ENCODE measurements around the gene CA9. TPM values are rescaled to one million over a fixed set of nuclear protein-coding genes. Genes with fewer than 3 reads are reported as not detected.
A peak's percentile ranks its signal among the peaks of the same experiment; 100 is the strongest.

The CA9 gene
- total RNA-seq, 1 experiment from 2014 or later = 13.7 TPM

DNA sequence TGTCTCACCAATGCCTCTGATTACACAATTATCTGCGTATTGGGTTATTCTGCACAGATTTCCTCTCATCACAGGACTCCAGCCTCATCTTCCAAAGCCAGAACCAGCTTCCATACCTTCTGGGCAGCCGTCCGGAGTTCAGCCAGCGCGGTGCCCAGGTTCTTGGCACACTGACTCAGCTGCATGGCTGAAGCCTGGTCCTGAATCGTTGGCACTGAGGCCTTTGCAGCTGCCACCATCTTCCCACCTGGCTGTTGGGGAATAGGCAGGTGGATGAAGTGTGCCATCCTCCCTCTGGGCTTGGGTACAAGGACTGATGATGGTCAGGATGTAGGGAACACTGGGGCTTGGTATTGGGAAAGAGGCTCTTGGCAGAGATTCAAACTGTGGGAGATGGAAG lies 40.4 kb downstream of the CA9 start:
- DNase-seq (ENCODE audit: extremely low read depth, low read depth) = no peak

DNA sequence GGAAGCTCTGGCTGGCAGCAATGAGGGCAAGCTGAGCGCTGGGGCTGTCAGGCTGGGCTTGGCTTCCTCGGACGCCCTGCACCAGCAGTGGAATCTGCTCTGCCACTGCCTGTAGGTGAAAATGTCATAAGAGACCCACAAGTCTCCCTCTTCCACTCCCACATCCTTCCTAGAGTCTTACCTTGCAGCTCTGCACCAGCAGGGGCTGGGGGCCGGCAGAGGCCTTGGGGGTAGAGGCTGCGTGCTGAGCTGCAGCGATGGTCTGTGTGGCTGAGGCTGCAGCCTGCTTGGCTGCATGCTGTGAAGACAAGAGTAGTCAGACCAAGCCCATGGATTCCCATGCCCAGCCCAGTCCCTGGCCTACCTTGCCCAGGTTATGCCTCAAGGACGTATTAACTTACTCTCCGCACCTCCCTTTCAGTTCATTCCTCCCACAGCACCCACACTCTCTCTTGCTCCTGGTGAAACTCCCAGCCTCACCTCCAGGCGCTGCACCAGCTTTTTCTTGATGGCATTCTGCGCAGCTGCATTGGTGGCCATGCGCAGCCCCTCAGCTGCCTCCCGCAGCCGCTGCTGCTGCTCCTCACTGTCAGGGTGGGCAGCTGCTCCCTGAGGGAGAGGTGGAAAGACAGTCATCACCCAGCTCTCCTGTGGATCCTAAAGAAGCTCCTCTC lies 41.0 kb downstream of the CA9 start:
- no peak for DNase-seq (ENCODE audit: extremely low read depth, low read depth)

DNA sequence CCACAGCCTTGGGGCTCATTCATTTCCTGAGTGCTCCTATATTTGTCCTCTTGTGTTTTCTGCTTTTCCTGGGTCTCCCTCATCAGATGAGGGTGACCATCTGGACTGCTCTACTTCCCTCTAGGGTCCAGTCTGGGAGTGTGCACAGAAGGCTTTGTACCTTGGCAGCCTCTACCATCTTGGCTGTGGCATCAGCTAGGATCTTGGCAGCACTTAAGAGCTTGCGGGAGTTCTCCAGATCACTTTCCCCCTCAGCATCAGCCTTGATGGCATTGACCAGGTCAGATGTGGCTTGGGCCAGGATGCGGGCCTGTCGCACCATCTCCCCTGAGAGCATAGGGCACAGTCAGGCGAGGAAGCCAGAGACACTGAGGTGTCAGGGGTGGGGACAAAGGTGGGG lies 42.5 kb downstream of the CA9 start:
- no peak for DNase-seq (ENCODE audit: extremely low read depth, low read depth)

DNA sequence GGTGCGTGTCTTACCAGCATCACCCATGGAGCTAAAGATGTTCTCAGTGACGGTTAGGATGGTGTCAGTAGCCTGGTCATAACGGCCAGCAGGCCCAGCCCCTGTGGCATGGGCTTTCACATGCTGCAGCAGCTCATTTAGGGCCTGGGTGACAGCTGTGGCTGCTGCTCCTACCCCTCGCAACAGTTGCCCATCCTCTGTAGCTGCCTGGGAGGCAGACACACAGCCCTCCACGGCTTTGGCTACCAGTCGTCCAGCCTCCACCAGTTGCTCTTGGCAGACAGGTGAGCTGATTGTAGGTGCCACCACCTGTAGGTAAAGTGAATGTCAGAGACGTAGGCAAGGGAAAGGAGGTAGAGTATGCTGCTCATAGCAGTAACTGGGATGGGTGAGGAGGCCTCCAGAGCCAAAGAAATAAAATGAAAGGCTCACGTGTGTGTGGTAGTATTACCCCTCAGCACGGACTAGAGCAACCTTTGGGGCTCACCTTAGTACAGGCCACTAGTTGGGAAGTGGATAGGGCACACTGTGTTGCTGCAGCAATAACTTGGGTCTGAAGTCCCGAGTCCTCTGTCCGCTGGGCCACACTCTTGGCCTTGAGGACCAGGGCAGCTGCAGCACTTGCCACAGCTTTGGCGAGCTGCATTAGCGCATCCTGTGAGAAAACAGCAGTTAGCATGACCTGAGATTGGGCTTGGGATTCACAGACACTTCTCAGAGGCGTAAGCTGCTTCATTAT lies 43.6 kb downstream of the CA9 start:
- no peak for DNase-seq (ENCODE audit: extremely low read depth, low read depth)

DNA sequence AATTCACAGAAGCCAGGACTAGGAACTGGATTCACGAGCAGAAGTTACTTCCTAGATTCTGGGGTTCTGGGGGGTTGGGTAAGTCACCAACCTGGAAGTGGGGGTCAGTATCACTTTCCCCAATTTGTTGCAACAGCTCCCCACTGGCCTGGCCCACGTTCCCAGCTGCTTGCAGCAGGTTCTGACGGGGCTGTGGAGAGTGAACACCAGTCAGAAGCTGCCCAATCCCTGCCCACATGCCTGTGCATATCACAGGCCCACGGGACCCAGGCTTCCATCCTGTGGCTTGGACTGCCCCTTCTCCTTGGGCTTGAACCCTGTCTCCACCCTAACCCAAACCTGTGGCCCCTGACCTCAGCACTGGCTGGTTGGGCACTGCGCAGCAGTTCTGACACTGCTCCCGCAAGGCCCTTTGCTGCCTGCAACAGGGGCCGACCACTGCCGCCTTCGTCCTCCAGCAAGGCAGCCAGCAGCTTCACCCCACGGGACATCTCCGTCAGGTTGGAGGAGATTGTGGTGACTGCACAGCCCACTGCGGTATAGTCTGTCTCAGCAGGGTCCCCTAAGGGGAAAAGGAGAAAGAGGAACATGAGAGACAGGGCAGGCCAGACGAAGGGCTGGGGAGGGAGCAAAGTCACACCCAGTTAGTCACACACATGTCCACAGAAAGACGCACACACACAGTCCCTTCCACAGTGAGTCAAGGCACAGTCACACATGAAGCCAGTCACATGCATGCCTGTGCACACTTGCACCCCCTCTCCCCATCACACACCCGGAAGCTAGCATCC lies 45.2 kb downstream of the CA9 start:
- no peak for DNase-seq (ENCODE audit: extremely low read depth, low read depth)

DNA sequence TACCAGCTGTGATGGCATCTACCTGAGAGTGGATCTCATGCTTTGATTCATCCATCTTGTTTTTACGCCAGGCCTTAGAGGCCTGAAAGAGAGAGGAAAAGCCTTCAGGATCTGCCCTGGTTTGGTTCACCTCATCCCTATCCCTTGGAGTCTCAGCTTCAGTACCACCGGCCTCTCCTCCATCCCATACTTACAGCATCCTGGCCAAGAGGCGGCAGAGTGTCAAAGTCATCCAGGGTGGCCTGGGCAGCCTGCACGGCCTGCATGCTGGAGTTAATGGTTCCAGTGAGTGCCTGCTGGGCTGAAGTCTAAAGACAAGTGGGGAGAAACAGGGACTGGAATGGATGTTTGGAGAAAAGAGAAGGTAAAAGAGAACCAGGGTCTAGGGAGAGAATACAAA lies 45.8 kb downstream of the CA9 start:
- DNase-seq (ENCODE audit: extremely low read depth, low read depth) = no peak

DNA sequence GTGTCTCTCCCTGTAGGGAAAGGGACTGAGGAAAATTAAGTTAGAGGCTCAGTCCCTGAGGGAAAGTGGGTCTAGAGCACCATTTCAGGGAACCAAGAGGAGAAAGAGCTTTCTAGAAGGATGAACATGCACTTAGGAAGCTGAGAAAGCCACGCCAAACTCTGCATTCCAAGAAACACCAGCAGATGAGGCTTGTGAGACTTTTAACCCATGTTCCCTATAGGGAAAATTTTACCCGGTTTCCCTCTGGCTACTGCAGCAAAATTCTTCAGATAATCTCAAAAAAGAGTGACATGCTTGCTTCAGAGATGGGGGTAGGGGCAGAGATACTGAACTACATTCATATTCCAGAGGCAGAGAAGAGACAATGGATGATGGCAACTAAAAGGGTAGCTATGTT lies 49.7 kb downstream of the CA9 start:
- DNase-seq (ENCODE audit: extremely low read depth, low read depth) = no peak

DNA sequence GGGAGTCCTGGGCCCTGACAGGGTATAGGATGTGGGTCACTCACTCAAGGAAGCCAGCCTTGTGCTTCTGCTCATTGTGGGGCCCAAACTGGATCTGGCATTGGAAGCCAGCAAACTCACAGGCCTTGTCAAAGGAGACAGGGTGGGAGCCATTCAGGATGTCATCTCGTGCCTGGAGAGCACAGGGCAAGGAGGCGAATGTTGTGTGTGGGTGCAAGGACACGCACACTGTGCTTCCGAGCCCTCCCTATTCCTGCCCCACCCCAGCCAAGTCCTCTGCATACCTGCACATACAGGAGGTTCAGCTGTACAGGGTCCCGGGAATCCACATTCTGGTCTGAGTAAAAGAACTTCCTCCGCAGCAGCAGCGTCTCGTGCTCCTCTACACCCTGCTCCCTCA lies 50.2 kb downstream of the CA9 start:
- no peak for DNase-seq (ENCODE audit: extremely low read depth, low read depth)

DNA sequence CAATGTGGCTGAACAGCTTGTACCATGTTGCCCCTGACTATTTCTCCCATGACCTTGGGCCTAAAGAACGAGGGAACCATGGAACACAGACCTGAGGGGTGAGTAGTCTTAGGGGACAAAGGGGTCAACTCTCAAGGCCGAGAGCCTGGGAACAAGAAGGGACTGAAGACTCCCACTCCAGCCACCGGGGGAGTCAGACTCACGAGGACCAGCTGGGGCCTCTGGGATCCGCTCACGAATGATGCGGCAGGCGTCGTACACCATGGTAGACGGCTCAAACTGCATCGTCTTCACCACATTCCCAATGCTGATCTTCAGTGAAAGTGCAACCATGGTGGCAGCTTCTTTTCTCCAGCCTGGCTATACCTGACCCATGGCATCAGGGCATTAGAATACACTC lies 51.6 kb downstream of the CA9 start:
- DNase-seq (ENCODE audit: extremely low read depth, low read depth) = no peak

DNA sequence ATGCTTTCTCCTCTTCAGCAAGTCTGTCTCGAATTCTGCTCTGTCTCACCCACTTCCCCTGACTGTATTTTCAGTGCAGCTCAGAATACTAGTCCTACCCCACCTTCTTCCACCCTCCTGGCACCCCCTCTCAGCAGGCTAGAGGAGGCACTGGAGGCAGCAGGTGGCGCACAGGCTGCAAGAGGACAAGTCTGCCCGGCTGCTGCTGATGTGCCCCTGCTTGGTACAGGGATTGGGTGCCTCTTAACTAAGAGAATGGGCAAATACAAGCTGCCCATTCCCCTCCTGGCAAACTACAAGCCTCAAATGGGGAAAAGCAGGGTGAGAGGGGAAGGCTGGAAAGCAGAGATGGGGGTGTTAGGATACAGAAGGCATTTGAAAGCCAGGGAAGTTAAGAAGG lies 53.2 kb downstream of the CA9 start:
- no peak for DNase-seq (ENCODE audit: extremely low read depth, low read depth)

DNA sequence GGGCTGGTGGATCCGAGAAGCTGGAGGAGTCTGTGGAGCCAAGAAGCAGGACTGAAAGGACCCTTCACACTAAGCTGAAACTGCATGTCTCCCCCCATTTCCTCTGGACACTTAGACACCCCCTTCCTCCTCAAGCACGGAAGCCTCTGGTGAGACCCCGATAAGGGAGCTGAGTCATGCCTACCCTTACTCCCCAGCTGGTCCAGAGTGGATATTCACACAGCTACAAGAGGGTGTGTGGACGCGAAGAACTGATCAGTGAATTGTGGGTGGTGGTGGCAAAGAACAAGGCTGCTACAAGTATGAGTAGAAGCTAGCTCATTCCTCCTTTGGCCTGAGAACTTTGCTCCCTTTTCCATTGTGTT lies 53.9 kb downstream of the CA9 start:
- DNase-seq (ENCODE audit: extremely low read depth, low read depth) = no peak

DNA sequence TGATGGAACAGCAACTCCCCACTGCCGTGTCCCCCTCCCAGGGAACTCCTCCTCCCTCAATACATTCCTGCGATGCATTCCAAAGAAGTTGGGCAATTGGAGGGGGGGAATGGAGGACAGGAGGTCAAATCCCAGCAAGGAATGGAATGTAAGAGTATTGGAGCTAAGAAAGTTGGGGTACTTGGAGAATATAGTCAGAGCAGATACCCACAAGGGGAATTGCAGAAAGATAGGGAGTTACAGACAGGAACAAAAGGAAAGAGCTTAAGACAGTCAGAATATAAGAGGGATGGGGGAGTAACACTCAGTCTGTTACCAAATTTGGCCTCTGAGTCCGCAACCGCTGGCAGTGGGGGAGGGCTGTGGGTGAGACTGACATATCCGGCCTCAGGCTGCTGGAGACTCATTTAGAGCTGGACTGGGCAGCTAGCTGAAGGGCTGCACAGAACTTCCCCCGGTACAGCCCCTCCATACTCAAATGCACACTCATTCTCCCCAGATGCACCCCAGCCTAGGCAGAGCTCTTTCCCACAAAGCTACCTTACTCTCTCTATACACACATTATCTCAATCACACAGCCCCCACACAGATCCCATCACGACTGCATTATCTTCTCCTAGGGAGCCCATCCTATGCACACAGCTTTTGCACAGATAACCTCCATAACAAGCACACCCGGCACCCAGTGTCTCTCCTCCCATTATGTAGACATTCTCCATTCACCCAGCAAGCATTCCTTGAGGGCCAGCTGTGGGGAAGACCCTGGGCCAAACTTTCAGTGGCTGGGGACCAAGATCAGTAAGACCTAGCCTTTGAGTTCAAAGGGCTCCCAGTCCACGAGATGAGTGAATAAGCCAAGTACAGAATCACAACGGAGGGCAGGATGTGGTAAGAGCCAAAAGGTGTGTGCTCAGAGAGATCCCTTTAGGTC lies 54.6 kb downstream of the CA9 start:
- DNase-seq (ENCODE audit: extremely low read depth, low read depth) = no peak

DNA sequence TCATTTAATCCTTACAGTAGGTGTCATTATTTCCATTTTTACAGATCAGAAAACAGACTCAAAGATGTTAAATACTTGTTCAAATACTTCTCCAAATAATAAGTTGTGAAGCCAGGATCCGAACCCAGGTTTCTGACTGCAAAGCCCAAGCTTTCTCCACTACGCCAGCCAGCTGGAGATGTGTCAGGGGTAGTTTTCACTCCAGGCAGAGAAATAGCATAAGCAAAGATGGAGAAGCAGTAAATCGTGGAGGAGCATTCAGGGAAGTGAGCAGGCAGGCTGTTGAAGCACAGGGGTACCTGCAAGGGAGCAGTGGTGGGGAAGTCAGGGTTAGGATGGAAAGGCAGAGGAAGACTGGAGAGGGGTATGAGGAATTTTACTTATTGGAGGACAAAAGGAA lies 55.4 kb downstream of the CA9 start:
- no peak for DNase-seq (ENCODE audit: extremely low read depth, low read depth)

DNA sequence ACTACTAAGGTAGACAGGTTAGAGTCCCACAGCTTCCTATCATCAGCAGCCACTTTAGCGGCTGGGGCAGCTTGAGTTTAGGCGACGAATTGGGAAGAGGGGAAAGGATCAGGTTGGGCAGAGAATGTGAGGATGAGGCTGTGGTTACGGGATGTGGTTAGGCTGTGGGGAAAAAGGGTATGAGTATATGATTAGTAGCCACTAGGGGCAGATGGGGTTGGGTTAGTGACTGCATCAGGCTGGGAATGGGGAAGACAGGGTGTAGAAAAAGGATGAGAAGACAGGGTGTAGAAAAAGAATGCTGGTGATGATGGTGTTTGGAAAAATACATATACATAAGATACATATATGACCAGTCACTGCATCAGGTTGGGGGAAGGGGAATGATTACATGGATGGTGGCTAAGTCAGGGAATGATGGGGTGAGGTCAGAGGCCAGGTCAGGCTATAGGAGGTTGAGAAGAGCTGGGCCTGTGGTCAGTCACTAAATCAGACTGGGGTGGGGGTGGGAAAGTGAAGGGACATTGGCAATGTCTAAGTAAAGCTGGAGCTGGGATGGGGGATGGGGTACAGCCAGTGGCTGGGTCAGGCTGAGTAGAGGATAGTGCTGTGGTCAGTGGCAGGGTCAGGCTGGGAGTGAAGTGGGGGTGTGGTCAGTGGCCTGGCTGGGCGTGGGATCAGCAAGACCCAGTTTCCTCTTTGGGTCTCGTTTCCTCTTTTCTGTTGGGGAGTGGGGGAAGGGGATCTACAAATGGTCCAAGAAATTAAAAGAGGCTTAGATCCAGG lies 56.2 kb downstream of the CA9 start:
- peak; percentile 40 for DNase-seq (ENCODE audit: extremely low read depth, low read depth)

DNA sequence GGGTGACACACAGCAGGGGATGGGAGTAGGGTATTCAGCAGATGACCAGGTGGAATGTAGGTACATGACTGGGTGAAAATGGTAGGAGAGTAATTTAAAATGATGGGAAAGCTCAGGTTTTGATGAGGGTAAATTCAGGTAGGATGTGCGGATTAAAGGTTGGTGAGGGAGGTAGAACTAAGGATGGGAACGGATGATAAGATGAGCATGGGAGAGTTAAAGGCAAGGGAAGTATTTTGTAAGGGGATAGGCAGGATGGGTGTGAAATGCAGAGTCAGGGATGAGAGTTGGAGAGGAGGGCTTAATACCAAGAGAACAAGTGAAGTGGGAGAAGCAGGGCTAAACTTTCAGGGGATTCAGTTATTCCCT lies 56.7 kb downstream of the CA9 start:
- DNase-seq (ENCODE audit: extremely low read depth, low read depth) = no peak

Small RNAs within 50 kb of the gene (small RNA-seq; reads per million reads assigned to genes)
- gene RMRP = 0 reads per million in 2 experiments
- gene RN7SL22P = 0 reads per million in 2 experiments

Other genes with a start within 250 kb of the CA9 start
- gene RUSC2, start 183.8 kb upstream of the CA9 start, total RNA-seq (2014; rRNA removed; shearing (Covaris generic)) = 10.1 and 10.9 TPM in 2 replicates
- gene TESK1, start 68.7 kb upstream of the CA9 start, total RNA-seq (2014; rRNA removed; shearing (Covaris generic)) = 7.8 and 8.5 TPM in 2 replicates
- not detected in 2 replicates for gene CD72, start 55.5 kb upstream of the CA9 start, total RNA-seq (2014; rRNA removed; shearing (Covaris generic))
- gene SIT1, start 23.0 kb upstream of the CA9 start, total RNA-seq (2014; rRNA removed; shearing (Covaris generic)) = not detected in 2 replicates
- 9,964 and 10,171 TPM in 2 replicates for gene RMRP, start 15.9 kb upstream of the CA9 start, total RNA-seq (2014; rRNA removed; shearing (Covaris generic))
- 6.3 and 8.4 TPM in 2 replicates for gene CCDC107, start 15.6 kb upstream of the CA9 start, total RNA-seq (2014; rRNA removed; shearing (Covaris generic))
- gene ARHGEF39, start 8.7 kb upstream of the CA9 start, total RNA-seq (2014; rRNA removed; shearing (Covaris generic)) = 5.0 and 7.5 TPM in 2 replicates
- 36.3 and 40.7 TPM in 2 replicates for gene TPM2, start 16.0 kb downstream of the CA9 start, total RNA-seq (2014; rRNA removed; shearing (Covaris generic))
- gene TLN1, start 58.3 kb downstream of the CA9 start, total RNA-seq (2014; rRNA removed; shearing (Covaris generic)) = 44.8 TPM in 2 replicates
- 22.4 and 24.5 TPM in 2 replicates for gene CREB3, start 58.7 kb downstream of the CA9 start, total RNA-seq (2014; rRNA removed; shearing (Covaris generic))
- gene GBA2, start 75.3 kb downstream of the CA9 start, total RNA-seq (2014; rRNA removed; shearing (Covaris generic)) = 19.8 and 24.0 TPM in 2 replicates
- 13.0 and 15.0 TPM in 2 replicates for gene RGP1, start 75.4 kb downstream of the CA9 start, total RNA-seq (2014; rRNA removed; shearing (Covaris generic))
- gene MSMP, start 80.3 kb downstream of the CA9 start, total RNA-seq (2014; rRNA removed; shearing (Covaris generic)) = 1.1 TPM in 1 of 2 replicates, not detected in the other
- gene NPR2, start 117.7 kb downstream of the CA9 start, total RNA-seq (2014; rRNA removed; shearing (Covaris generic)) = 1.7 and 7.0 TPM in 2 replicates
- gene SPAG8, start 138.3 kb downstream of the CA9 start, total RNA-seq (2014; rRNA removed; shearing (Covaris generic)) = 0.14 and 0.47 TPM in 2 replicates
- 18.2 and 22.8 TPM in 2 replicates for gene HINT2, start 141.1 kb downstream of the CA9 start, total RNA-seq (2014; rRNA removed; shearing (Covaris generic))
- not detected in 2 replicates for gene FAM221B, start 154.8 kb downstream of the CA9 start, total RNA-seq (2014; rRNA removed; shearing (Covaris generic))
- gene TMEM8B, start 155.3 kb downstream of the CA9 start, total RNA-seq (2014; rRNA removed; shearing (Covaris generic)) = 1.2 and 1.4 TPM in 2 replicates
- gene OR13J1, start 196.5 kb downstream of the CA9 start, total RNA-seq (2014; rRNA removed; shearing (Covaris generic)) = not detected in 2 replicates
- gene HRCT1, start 232.3 kb downstream of the CA9 start, total RNA-seq (2014; rRNA removed; shearing (Covaris generic)) = 1.4 and 3.2 TPM in 2 replicates
- gene SPAAR, start 235.6 kb downstream of the CA9 start, total RNA-seq (2014; rRNA removed; shearing (Covaris generic)) = 0.46 TPM in 1 of 2 replicates, not detected in the other